CD14-positive monocyte (primary cell): Measurements from ENCODE around the gene NFATC2. TPM values are rescaled to one million over a fixed set of nuclear protein-coding genes. Genes with fewer than 3 reads are reported as not detected.

Experiments
- DNase-seq, 3 donors: peaks; one replicate each; pipeline ENCODE4 v3.0.0-alpha.2; 2011 to 2022
- H2AFZ ChIP-seq: 2 replicates; pipeline ENCODE4 v1.6.0; 2012; ENCODE audit warnings: mild to moderate bottlenecking, low read depth, low read length, inconsistent platforms; ENCODE audit not compliant: insufficient read depth, poor library complexity, severe bottlenecking
- H3K27ac ChIP-seq, 2 donors: 1 replicate in 1 of 2; 2 replicates in 1 of 2; pipeline ENCODE4 v1.5.1; 2012 to 2013; ENCODE audit warnings: low read length in 2 of 2, control low read depth in 1 of 2, inconsistent platforms in 1 of 2, low read depth in 1 of 2, mild to moderate bottlenecking in 1 of 2
- H3K27me3 ChIP-seq, 2 donors: one replicate each; pipeline versions ENCODE4 v1.6.0 to v1.6.1; 2011 to 2013; ENCODE audit warnings: low read length in 2 of 2; ENCODE audit not compliant: control insufficient read depth in 2 of 2, insufficient read depth in 2 of 2
- H3K36me3 ChIP-seq, 2 donors: replicated peaks in 1 of 2; 1 replicate in 1 of 2; 2 replicates in 1 of 2; pipeline versions ENCODE4 v1.5.1 to v1.6.1; 2012 to 2013; ENCODE audit warnings: low read length in 2 of 2, control low read depth in 1 of 2, inconsistent platforms in 1 of 2, mild to moderate bottlenecking in 1 of 2; ENCODE audit not compliant: insufficient read depth in 2 of 2, control insufficient read depth in 1 of 2
- H3K4me1 ChIP-seq, 2 donors: 1 replicate in 1 of 2; 2 replicates in 1 of 2; pipeline versions ENCODE4 v1.5.1 to v1.6.1; 2012 to 2013; ENCODE audit warnings: low read length in 2 of 2, control low read depth in 1 of 2, inconsistent platforms in 1 of 2, mild to moderate bottlenecking in 1 of 2, moderate library complexity in 1 of 2; ENCODE audit not compliant: insufficient read depth in 2 of 2, control insufficient read depth in 1 of 2
- H3K4me2 ChIP-seq: replicated peaks from 2 replicates; pipeline ENCODE3; 2012; ENCODE audit warnings: low read length, moderate library complexity, mild to moderate bottlenecking; ENCODE audit not compliant: poor library complexity, severe bottlenecking; ENCODE audit errors: extremely low read depth
- H3K4me3 ChIP-seq, 3 experiments: fragments of 200-600 bp in 1 of 3; sonication (generic) in 1 of 3; replicated peaks in 1 of 3; 1 replicate in 2 of 3; 2 replicates in 1 of 3; pipeline ENCODE4 v1.5.1; 2011 to 2013; ENCODE audit warnings: low read length in 3 of 3, mild to moderate bottlenecking in 3 of 3, control low read depth in 2 of 3, low read depth in 2 of 3, inconsistent platforms in 1 of 3, moderate library complexity in 1 of 3
- H3K79me2 ChIP-seq: 2 replicates; pipeline ENCODE4 v1.6.0; 2012; ENCODE audit warnings: mild to moderate bottlenecking, control low read depth, inconsistent platforms, low read length, moderate library complexity; ENCODE audit not compliant: insufficient read depth
- H3K9ac ChIP-seq: 2 replicates; pipeline ENCODE4 v1.6.0; 2017; ENCODE audit warnings: low read length, mild to moderate bottlenecking; ENCODE audit not compliant: insufficient read depth, poor library complexity, severe bottlenecking
- H3K9me3 ChIP-seq, 2 donors: replicated peaks in 1 of 2; 1 replicate in 1 of 2; 2 replicates in 1 of 2; pipeline versions ENCODE4 v1.5.1 to v1.6.1; 2012 to 2013; ENCODE audit warnings: low read length in 2 of 2, control low read depth in 1 of 2; ENCODE audit not compliant: control insufficient read depth in 1 of 2, insufficient read depth in 1 of 2
- H4K20me1 ChIP-seq: 2 replicates; pipeline ENCODE4 v1.6.0; 2012; ENCODE audit warnings: mild to moderate bottlenecking, low read length, control low read depth, moderate library complexity; ENCODE audit not compliant: insufficient read depth
- H3K27ac Mint-ChIP-seq, 7 donors: one replicate each; pipeline ENCODE4 v1.8.0; 2020; ENCODE audit warnings: mild to moderate bottlenecking in 7 of 7, mixed read lengths in 7 of 7, moderate library complexity in 6 of 7, inconsistent platforms in 2 of 7
- H3K27me3 Mint-ChIP-seq, 3 donors: one replicate each; pipeline ENCODE4 v1.8.0; 2021 to 2022; ENCODE audit warnings: low read depth in 3 of 3, mild to moderate bottlenecking in 3 of 3, mixed read lengths in 3 of 3, moderate library complexity in 3 of 3, inconsistent platforms in 1 of 3
- H3K36me3 Mint-ChIP-seq, 2 donors: one replicate each; pipeline ENCODE4 v1.8.0; 2020; ENCODE audit warnings: mixed read lengths in 2 of 2, inconsistent platforms in 1 of 2, mild to moderate bottlenecking in 1 of 2
- H3K4me1 Mint-ChIP-seq: one replicate; pipeline ENCODE4 v1.8.0; 2020; ENCODE audit warnings: mild to moderate bottlenecking, mixed read lengths
- H3K4me3 Mint-ChIP-seq, 2 donors: one replicate each; pipeline ENCODE4 v1.8.0; 2020; ENCODE audit warnings: mild to moderate bottlenecking in 2 of 2, mixed read lengths in 2 of 2, moderate library complexity in 1 of 2
- H3K9me3 Mint-ChIP-seq, 7 donors: one replicate each; pipeline ENCODE4 v1.8.0; 2020 to 2022; ENCODE audit warnings: mixed read lengths in 7 of 7, mild to moderate bottlenecking in 6 of 7, moderate library complexity in 6 of 7, inconsistent platforms in 2 of 7
- WGBS: methylation state at CpG from one replicate; pipeline ENCODE4 v1.1.5; 2013; ENCODE audit warnings: missing lambda C conversion rate; ENCODE audit not compliant: insufficient coverage; 5-methylcytosine and 5-hydroxymethylcytosine counted together
- intact Hi-C, 2 donors: fragments of 100-400 bp; cut with micrococcal nuclease; formaldehyde crosslinking; loops; one replicate each; pipeline versions ENCODE4 v1.15.0 to v1.15.1; 2023
- polyA plus RNA-seq, 3 donors: library from polyadenylated mRNA; depleted of rRNA in 1 of 3; unstranded in 2 of 3; stranded (reverse) in 1 of 3; fragments of 300-500 nt in 2 of 3; fragments of >200 nt in 1 of 3; fragmentation: Illumina TruSeq in 2 of 3; gene quantifications; 1 replicate in 2 of 3; 2 replicates in 1 of 3; pipeline ENCODE4 v1.2.3, GENCODE V29; 2012 to 2021
- TF ChIP-seq, protein P1 (sequence below): fragments of 200-600 bp; IDR thresholded peaks from one replicate; pipeline ENCODE4 v1.8.0; 2022; ENCODE audit warnings: antibody characterized with exemption, mild to moderate bottlenecking

Gene NFATC2
- polyA plus RNA-seq, 3 donors = 0.03 to 0.18 (median 0.11) TPM

DNA sequence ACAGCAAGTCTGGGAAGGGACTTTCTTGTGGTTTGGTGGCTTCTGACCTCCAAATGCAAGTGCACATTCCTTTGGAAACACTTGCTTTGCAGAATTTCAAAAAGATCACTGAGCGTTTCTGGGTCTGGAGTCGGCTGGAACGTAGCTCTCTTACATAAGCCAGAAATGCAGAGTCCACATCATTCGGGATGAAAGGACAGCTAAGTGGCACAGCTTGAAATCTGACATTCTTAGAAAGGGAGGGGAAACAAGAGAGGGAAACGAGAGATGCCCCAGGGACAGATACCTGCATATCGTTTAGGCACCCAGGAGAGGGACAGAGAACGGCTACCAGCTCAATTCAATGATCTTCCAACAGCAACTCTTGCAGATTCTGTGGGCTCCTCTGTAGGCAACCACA is 118.7 kb downstream of the NFATC2 start:
- Mint-ChIP-seq H3K36me3 (no peaks in the 10 kb centered on the region), H3K4me3 (no peak overlapping the region), H3K27ac (peak overlapping the region in 1 of 7 donors; percentile 79), H3K4me1 (no peaks in the 10 kb centered on the region), H3K9me3 (peaks cover 0 to 2% (median 0%) of the 10 kb centered on the region in 7 donors), H3K27me3 (peaks cover 0 to 3% (median 3%) of the 10 kb centered on the region in 3 donors)
- TF ChIP-seq, protein P1, sequence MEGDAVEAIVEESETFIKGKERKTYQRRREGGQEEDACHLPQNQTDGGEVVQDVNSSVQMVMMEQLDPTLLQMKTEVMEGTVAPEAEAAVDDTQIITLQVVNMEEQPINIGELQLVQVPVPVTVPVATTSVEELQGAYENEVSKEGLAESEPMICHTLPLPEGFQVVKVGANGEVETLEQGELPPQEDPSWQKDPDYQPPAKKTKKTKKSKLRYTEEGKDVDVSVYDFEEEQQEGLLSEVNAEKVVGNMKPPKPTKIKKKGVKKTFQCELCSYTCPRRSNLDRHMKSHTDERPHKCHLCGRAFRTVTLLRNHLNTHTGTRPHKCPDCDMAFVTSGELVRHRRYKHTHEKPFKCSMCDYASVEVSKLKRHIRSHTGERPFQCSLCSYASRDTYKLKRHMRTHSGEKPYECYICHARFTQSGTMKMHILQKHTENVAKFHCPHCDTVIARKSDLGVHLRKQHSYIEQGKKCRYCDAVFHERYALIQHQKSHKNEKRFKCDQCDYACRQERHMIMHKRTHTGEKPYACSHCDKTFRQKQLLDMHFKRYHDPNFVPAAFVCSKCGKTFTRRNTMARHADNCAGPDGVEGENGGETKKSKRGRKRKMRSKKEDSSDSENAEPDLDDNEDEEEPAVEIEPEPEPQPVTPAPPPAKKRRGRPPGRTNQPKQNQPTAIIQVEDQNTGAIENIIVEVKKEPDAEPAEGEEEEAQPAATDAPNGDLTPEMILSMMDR = no peak
- no peak overlapping the region for H3K4me3 ChIP-seq
- H3K79me2 ChIP-seq = no peaks in the 10 kb centered on the region
- no peaks in the 10 kb centered on the region for H4K20me1 ChIP-seq
- no peak overlapping the region for H3K4me2 ChIP-seq
- H3K9ac ChIP-seq = no peak overlapping the region
- WGBS = 87% methylated on average over 7 of the region's 7 CpGs
- H3K36me3 ChIP-seq = no peaks in the 10 kb centered on the region
- no peaks in the 10 kb centered on the region for H3K27me3 ChIP-seq
- intact Hi-C loops = no loop called here
- H3K27ac ChIP-seq = no peak overlapping the region
- no peaks in the 10 kb centered on the region for H3K4me1 ChIP-seq
- no peak for DNase-seq
- no peaks in the 10 kb centered on the region for H3K9me3 ChIP-seq
- no peak overlapping the region for H2AFZ ChIP-seq

DNA sequence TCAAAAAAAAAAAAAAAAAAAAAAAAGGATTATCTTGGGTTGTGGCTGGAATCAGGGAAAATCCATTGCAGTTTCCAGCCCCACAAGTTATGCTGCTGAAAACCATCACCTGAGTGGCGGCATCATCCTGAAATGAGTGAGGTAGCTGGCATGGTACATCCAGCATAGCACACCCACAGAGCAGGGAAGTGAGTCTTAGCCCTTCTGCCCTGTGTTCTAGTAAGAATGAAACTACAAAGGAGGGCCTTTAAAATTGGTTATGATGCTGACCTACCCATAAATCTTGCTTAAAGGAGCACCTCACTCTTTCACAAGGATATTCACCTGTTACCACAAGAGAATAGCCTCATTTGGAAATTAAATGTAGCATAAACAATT is 119.2 kb downstream of the NFATC2 start:
- H3K36me3 ChIP-seq = no peaks in the 10 kb centered on the region
- H3K4me1 Mint-ChIP-seq = no peaks in the 10 kb centered on the region
- intact Hi-C loops = no loop called here
- TF ChIP-seq, protein P1 = no peak
- H3K4me3 Mint-ChIP-seq = no peak overlapping the region
- no peak overlapping the region for H3K27ac Mint-ChIP-seq
- H3K9ac ChIP-seq = no peak overlapping the region
- no peaks in the 10 kb centered on the region for H3K4me1 ChIP-seq
- H3K27me3 ChIP-seq = no peaks in the 10 kb centered on the region
- no peak overlapping the region for H2AFZ ChIP-seq
- H3K27me3 Mint-ChIP-seq = peaks cover 0 to 2% (median 2%) of the 10 kb centered on the region in 3 donors
- no peaks in the 10 kb centered on the region for H4K20me1 ChIP-seq
- H3K36me3 Mint-ChIP-seq = no peaks in the 10 kb centered on the region
- no peaks in the 10 kb centered on the region for H3K79me2 ChIP-seq
- H3K4me2 ChIP-seq = no peak overlapping the region
- no peaks in the 10 kb centered on the region for H3K9me3 ChIP-seq
- DNase-seq = no peak
- no peak overlapping the region for H3K27ac ChIP-seq
- no peak overlapping the region for H3K4me3 ChIP-seq
- no peaks in the 10 kb centered on the region for H3K9me3 Mint-ChIP-seq
- WGBS = no CpG with 5 or more reads among the region's 1 CpG
